Measurements from ENCODE around the gene COL1A2. TPM values are rescaled to one million over a fixed set of nuclear protein-coding genes. Genes with fewer than 3 reads are reported as not detected.

COL1A2 gene
- total and polyA plus RNA-seq, 2 donors (not counting 1 experiment from before 2014, with no cell fraction given), result 0.46 to 0.47 TPM

GRCh38 chr7:94426980-94427875 is 32.5 kb downstream of the COL1A2 start:
- no peak overlapping the region for H3K4me3 ChIP-seq (ENCODE audit: control extremely low read depth in 1 of 5, extremely low read depth in 1 of 5, insufficient read depth in 1 of 5, low read depth in 2 of 5, low read length in 4 of 5)
- H3K9me3 ChIP-seq (ENCODE audit: control extremely low read depth in 1 of 3, control insufficient read depth in 2 of 3, insufficient read depth in 1 of 3, low read length in 2 of 3), result no peaks in the 10 kb centered on the region
- no peaks in the 10 kb centered on the region for H3K4me1 Mint-ChIP-seq
- H3K27ac ChIP-seq (ENCODE audit: low read length in 2 of 2), result no peak overlapping the region
- H3K9ac ChIP-seq (ENCODE audit: low read length), result no peak overlapping the region
- H3K79me2 ChIP-seq (ENCODE audit: control insufficient read depth, insufficient read depth, low read length), result no peaks in the 10 kb centered on the region
- H3K4me2 ChIP-seq (replicated peaks; ENCODE audit: low read depth, low read length, poor library complexity, severe bottlenecking), result no peak overlapping the region
- POLR2A ChIA-PET, result no interaction called here
- DNase-seq, result no peak
- no peaks in the 10 kb centered on the region for H3K9me3 Mint-ChIP-seq (ENCODE audit: insufficient read depth)
- H3K27me3 Mint-ChIP-seq, result peaks cover 13% of the 10 kb centered on the region
- H3K4me1 ChIP-seq (ENCODE audit: control insufficient read depth in 2 of 2, insufficient read depth in 2 of 2, low read length in 2 of 2), result no peaks in the 10 kb centered on the region
- H3K27me3 ChIP-seq (replicated peaks in 1 of 4; ENCODE audit: control extremely low read depth in 1 of 4, control insufficient read depth in 3 of 4, insufficient read depth in 4 of 4, low read length in 3 of 4), result no peaks in the 10 kb centered on the region
- no peaks in the 10 kb centered on the region for H4K20me1 ChIP-seq (ENCODE audit: control insufficient read depth, insufficient read depth, low read length, poor library complexity, severe bottlenecking)
- intact Hi-C loops (cut with micrococcal nuclease), result no loop called here
- WGBS (ENCODE audit: insufficient coverage), result 71% methylated on average over 5 of the region's 12 CpGs
- no peak for ATAC-seq (ENCODE audit: low read depth)
- no peak overlapping the region for H3K4me3 Mint-ChIP-seq
- TF ChIP-seq EZH2 (IDR thresholded peaks at IDR 0.05; ENCODE audit: borderline replicate concordance, insufficient read depth, low read depth, low read length, poor library complexity, severe bottlenecking) (no peak), CTCF (IDR thresholded peaks at IDR 0.05) (no peak)
- H2AFZ ChIP-seq (ENCODE audit: insufficient read depth, low read depth, low read length, poor library complexity, severe bottlenecking), result no peak overlapping the region
- CTCF ChIA-PET, result interaction anchor here (0.6 to 1.1 kb wide), 4 partner anchors 10 to 351 kb away, joined by 3 to 4 read pairs (median 4); no protein-coding TSS in a partner anchor
- no peaks in the 10 kb centered on the region for H3K36me3 ChIP-seq (replicated peaks in 1 of 2; ENCODE audit: control extremely low read depth in 1 of 2, control insufficient read depth in 1 of 2, extremely low read depth in 1 of 2, insufficient read depth in 2 of 2, low read length in 1 of 2)
- H3K27ac Mint-ChIP-seq, result no peak overlapping the region

GRCh38 chr7:94429153-94429552 is 34.5 kb downstream of the COL1A2 start:
- Histone ChIP-seq H3K27me3 (replicated peaks in 1 of 4; ENCODE audit: control extremely low read depth in 1 of 4, control insufficient read depth in 3 of 4, insufficient read depth in 4 of 4, low read length in 3 of 4) (no peaks in the 10 kb centered on the region), H3K27ac (ENCODE audit: low read length in 2 of 2) (no peak overlapping the region), H3K79me2 (ENCODE audit: control insufficient read depth, insufficient read depth, low read length) (no peaks in the 10 kb centered on the region), H3K36me3 (replicated peaks in 1 of 2; ENCODE audit: control extremely low read depth in 1 of 2, control insufficient read depth in 1 of 2, extremely low read depth in 1 of 2, insufficient read depth in 2 of 2, low read length in 1 of 2) (no peaks in the 10 kb centered on the region), H3K4me2 (replicated peaks; ENCODE audit: low read depth, low read length, poor library complexity, severe bottlenecking) (no peak overlapping the region), H4K20me1 (ENCODE audit: control insufficient read depth, insufficient read depth, low read length, poor library complexity, severe bottlenecking) (no peaks in the 10 kb centered on the region), H3K4me1 (ENCODE audit: control insufficient read depth in 2 of 2, insufficient read depth in 2 of 2, low read length in 2 of 2) (no peaks in the 10 kb centered on the region), H3K9ac (ENCODE audit: low read length) (no peak overlapping the region), H2AFZ (ENCODE audit: insufficient read depth, low read depth, low read length, poor library complexity, severe bottlenecking) (no peak overlapping the region), H3K9me3 (ENCODE audit: control extremely low read depth in 1 of 3, control insufficient read depth in 2 of 3, insufficient read depth in 1 of 3, low read length in 2 of 3) (no peaks in the 10 kb centered on the region), H3K4me3 (ENCODE audit: control extremely low read depth in 1 of 5, extremely low read depth in 1 of 5, insufficient read depth in 1 of 5, low read depth in 2 of 5, low read length in 4 of 5) (no peak overlapping the region)
- ChIA-PET CTCF (interaction anchor here (0.9 kb wide), 1 partner anchor 18 kb away, joined by 5 read pairs; no protein-coding TSS in a partner anchor), POLR2A (no interaction called here)
- Mint-ChIP-seq H3K27ac (no peak overlapping the region), H3K4me1 (no peaks in the 10 kb centered on the region), H3K9me3 (ENCODE audit: insufficient read depth) (no peaks in the 10 kb centered on the region), H3K4me3 (no peak overlapping the region), H3K27me3 (peaks cover 3% of the 10 kb centered on the region)
- ATAC-seq (ENCODE audit: low read depth) (no peak), DNase-seq (no peak)
- no peak for TF ChIP-seq EZH2 (IDR thresholded peaks at IDR 0.05; ENCODE audit: borderline replicate concordance, insufficient read depth, low read depth, low read length, poor library complexity, severe bottlenecking)
- TF ChIP-seq CTCF (IDR thresholded peaks at IDR 0.05), result no peak
- intact Hi-C loops (cut with micrococcal nuclease), result no loop called here
- WGBS (ENCODE audit: insufficient coverage), result no CpG with 5 or more reads among the region's 1 CpG
